B cell (primary cell): ENCODE data around the gene KYAT1. TPM values are rescaled to one million over a fixed set of nuclear protein-coding genes. Genes with fewer than 3 reads are reported as not detected.

ENCODE experiments used
- ATAC-seq: fragments of 200-7000 bp; cut with Tn5 transposase; one replicate; pipeline ENCODE4 v1.10.0; 2021; ENCODE audit warnings: low read depth, mild to moderate bottlenecking, moderate number of reproducible peaks, moderate library complexity
- CTCF ChIA-PET: fragments of 350-600 bp; sonication (Branson Sonifier 250); formaldehyde crosslinking; loops from one replicate; lab custom pipeline; 2021; ENCODE audit warnings: antibody characterized with exemption, inconsistent platforms; lab: Charles Lee
- POLR2A ChIA-PET: fragments of 350-600 bp; sonication (Branson Sonifier 250); formaldehyde crosslinking; loops from one replicate; lab custom pipeline; 2021; ENCODE audit warnings: antibody characterized with exemption; lab: Charles Lee
- DNase-seq: peaks from one replicate; pipeline ENCODE4 v3.0.0; 2013
- H2AFZ ChIP-seq: 2 replicates; pipeline ENCODE4 v1.6.1; 2012; ENCODE audit warnings: mild to moderate bottlenecking, low read depth, low read length; ENCODE audit not compliant: insufficient read depth, poor library complexity, severe bottlenecking
- H3K27ac ChIP-seq, 2 donors: 1 replicate in 1 of 2; 2 replicates in 1 of 2; pipeline ENCODE4 v1.5.1; 2012 to 2013; ENCODE audit warnings: low read length in 2 of 2, mild to moderate bottlenecking in 2 of 2, moderate library complexity in 1 of 2
- H3K27me3 ChIP-seq, 4 experiments: fragments of 200-600 bp in 1 of 4; sonication (generic) in 1 of 4; replicated peaks in 1 of 4; 1 replicate in 2 of 4; 2 replicates in 2 of 4; pipeline versions ENCODE4 v1.6.1 to v1.7.0; 2013 to 2016; ENCODE audit warnings: low read length in 3 of 4, mild to moderate bottlenecking in 2 of 4, mixed read lengths in 1 of 4, moderate library complexity in 1 of 4; ENCODE audit not compliant: insufficient read depth in 4 of 4, control insufficient read depth in 3 of 4; ENCODE audit errors: control extremely low read depth in 1 of 4
- H3K36me3 ChIP-seq, 2 experiments: replicated peaks in 1 of 2; 1 replicate in 1 of 2; 2 replicates in 1 of 2; pipeline versions ENCODE4 v1.6.1 to v1.7.1; 2013; ENCODE audit warnings: low read length in 1 of 2; ENCODE audit not compliant: insufficient read depth in 2 of 2, control insufficient read depth in 1 of 2; ENCODE audit errors: control extremely low read depth in 1 of 2, extremely low read depth in 1 of 2
- H3K4me1 ChIP-seq, 2 donors: fragments of 200-600 bp in 1 of 2; sonication (generic) in 1 of 2; 1 replicate in 1 of 2; 2 replicates in 1 of 2; pipeline versions ENCODE4 v1.5.1 to v1.6.1; 2013 to 2017; ENCODE audit warnings: low read length in 2 of 2; ENCODE audit not compliant: control insufficient read depth in 2 of 2, insufficient read depth in 2 of 2
- H3K4me2 ChIP-seq: replicated peaks from 2 replicates; pipeline ENCODE3; 2012; ENCODE audit warnings: mild to moderate bottlenecking, low read depth, low read length; ENCODE audit not compliant: poor library complexity, severe bottlenecking
- H3K4me3 ChIP-seq, 5 experiments: fragments of 200-600 bp in 1 of 5; sonication (generic) in 1 of 5; 1 replicate in 3 of 5; 2 replicates in 2 of 5; pipeline versions ENCODE4 v1.5.1 to v1.7.0; 2011 to 2016; ENCODE audit warnings: low read length in 4 of 5, mild to moderate bottlenecking in 4 of 5, low read depth in 2 of 5, control low read depth in 1 of 5, moderate library complexity in 1 of 5; ENCODE audit not compliant: insufficient read depth in 1 of 5; ENCODE audit errors: control extremely low read depth in 1 of 5, extremely low read depth in 1 of 5
- H3K79me2 ChIP-seq: fragments of 200-600 bp; sonication (generic); one replicate; pipeline ENCODE4 v1.6.0; 2016; ENCODE audit warnings: low read length; ENCODE audit not compliant: control insufficient read depth, insufficient read depth
- H3K9ac ChIP-seq: fragments of 200-600 bp; sonication (generic); 2 replicates; pipeline ENCODE4 v1.6.1; 2017; ENCODE audit warnings: mild to moderate bottlenecking, low read length, moderate library complexity
- H3K9me3 ChIP-seq, 3 donors: one replicate each; pipeline versions ENCODE4 v1.6.1 to v1.7.1; 2013; ENCODE audit warnings: low read length in 2 of 3; ENCODE audit not compliant: control insufficient read depth in 2 of 3, insufficient read depth in 1 of 3; ENCODE audit errors: control extremely low read depth in 1 of 3
- H4K20me1 ChIP-seq: 2 replicates; pipeline ENCODE4 v1.6.0; 2012; ENCODE audit warnings: mild to moderate bottlenecking, low read length; ENCODE audit not compliant: insufficient read depth, control insufficient read depth, poor library complexity, severe bottlenecking
- H3K27ac Mint-ChIP-seq: one replicate; pipeline ENCODE4 v1.8.0; 2021; ENCODE audit warnings: mixed read lengths
- H3K27me3 Mint-ChIP-seq: one replicate; pipeline ENCODE4 v1.8.0; 2021; ENCODE audit warnings: mixed read lengths
- H3K4me1 Mint-ChIP-seq: one replicate; pipeline ENCODE4 v1.8.0; 2021; ENCODE audit warnings: mixed read lengths
- H3K4me3 Mint-ChIP-seq: one replicate; pipeline ENCODE4 v1.8.0; 2021; ENCODE audit warnings: mixed read lengths
- H3K9me3 Mint-ChIP-seq: one replicate; pipeline ENCODE4 v1.8.0; 2022; ENCODE audit warnings: mixed read lengths; ENCODE audit not compliant: insufficient read depth
- CTCF ChIP-seq: fragments of 200-600 bp; IDR thresholded peaks from one replicate; pipeline ENCODE4 v1.8.0; 2022; ENCODE audit warnings: antibody characterized with exemption, mild to moderate bottlenecking
- EZH2 ChIP-seq: IDR thresholded peaks from 2 replicates; pipeline ENCODE4 v1.6.1; 2012; ENCODE audit warnings: borderline replicate concordance, low read depth, mild to moderate bottlenecking, moderate library complexity, low read length; ENCODE audit not compliant: insufficient read depth, poor library complexity, severe bottlenecking
- WGBS: methylation state at CpG from one replicate; pipeline ENCODE4 v1.1.5; 2013; ENCODE audit warnings: missing lambda C conversion rate; ENCODE audit not compliant: insufficient coverage; 5-methylcytosine and 5-hydroxymethylcytosine counted together
- intact Hi-C: fragments of 100-400 bp; cut with micrococcal nuclease; formaldehyde crosslinking; loops from one replicate; pipeline ENCODE4 v1.10.0; 2022
- polyA plus RNA-seq: library from polyadenylated mRNA; depleted of rRNA; stranded (reverse); fragments of >200 nt; gene quantifications from 2 replicates; pipeline ENCODE4 v1.2.3, GENCODE V29; 2012
- total RNA-seq, 2 donors: library from RNA; stranded (reverse); fragments of 120-200 nt in 1 of 2; gene quantifications; 1 replicate in 1 of 2; 2 replicates in 1 of 2; pipeline versions ENCODE4 v1.2.3 to v1.2.4, GENCODE V29; 2013 to 2022

Gene KYAT1
- total and polyA plus RNA-seq, 2 donors (not counting 1 experiment from before 2014, with no cell fraction given), result 7.0 to 16.2 TPM

DNA sequence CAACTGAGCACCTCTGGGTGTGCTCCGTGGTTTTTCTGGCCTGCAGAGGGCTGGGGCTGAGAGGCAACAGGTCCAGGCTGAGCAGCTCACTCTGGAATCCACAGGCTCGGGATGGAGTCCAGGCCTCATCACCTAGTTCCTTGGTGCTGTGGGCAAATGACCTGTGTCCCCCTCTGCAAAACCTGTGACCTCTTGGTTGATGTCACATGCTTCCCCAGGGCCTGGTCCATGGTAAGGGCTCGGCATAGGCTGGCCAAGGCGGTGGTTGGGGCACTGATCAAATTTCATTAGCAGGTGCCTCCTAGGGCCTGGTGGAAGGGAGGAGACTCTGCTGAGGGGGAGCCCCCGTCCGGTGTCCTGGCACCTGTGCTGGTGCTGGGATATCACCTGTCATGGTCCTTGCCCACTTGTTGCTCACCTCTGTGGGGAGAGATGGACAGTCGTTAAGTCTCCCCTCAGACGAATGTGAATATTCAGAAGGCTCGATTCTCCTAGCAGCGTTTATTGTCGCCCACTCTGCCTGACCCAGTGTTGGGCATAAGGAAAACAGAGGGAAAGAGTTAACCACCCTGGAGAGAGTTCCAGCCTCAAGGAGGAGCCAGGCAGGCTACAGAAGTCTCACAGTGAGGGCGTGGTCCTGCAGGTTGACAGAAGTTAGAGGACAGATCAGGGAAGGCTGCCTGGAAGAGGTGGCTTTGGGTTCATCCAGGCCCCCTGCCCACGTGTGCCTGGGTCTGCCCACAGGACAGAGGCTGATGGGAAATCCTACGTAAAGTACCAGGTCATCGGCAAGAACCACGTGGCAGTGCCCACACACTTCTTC is 60.0 kb downstream of the KYAT1 start:
- DNase-seq (peak; percentile 10), ATAC-seq (no peak)
- Mint-ChIP-seq H3K27me3 (no peaks in the 10 kb centered on the region), H3K4me3 (peak overlapping the region; percentile 13), H3K27ac (no peak overlapping the region), H3K9me3 (no peaks in the 10 kb centered on the region), H3K4me1 (peaks cover 14% of the 10 kb centered on the region)
- ChIA-PET POLR2A (interaction anchor here (0.8 kb wide), 1 partner anchor 8 kb away, joined by 3 read pairs; no protein-coding TSS in a partner anchor), CTCF (no interaction called here)
- Histone ChIP-seq H3K9ac (no peak overlapping the region), H3K4me1 (peaks cover 5 to 16% of the 10 kb centered on the region in 2 donors), H3K79me2 (no peaks in the 10 kb centered on the region), H2AFZ (no peak overlapping the region), H3K36me3 (peaks cover 0 to 34% of the 10 kb centered on the region in 2 experiments), H3K27ac (no peak overlapping the region), H3K4me2 (no peak overlapping the region), H3K4me3 (no peak overlapping the region), H4K20me1 (peaks cover 2% of the 10 kb centered on the region), H3K9me3 (peaks cover 0 to 9% (median 0%) of the 10 kb centered on the region in 3 donors), H3K27me3 (no peaks in the 10 kb centered on the region)
- no peak for TF ChIP-seq EZH2
- no peak for TF ChIP-seq CTCF
- 94% methylated on average over 16 of the region's 16 CpGs for WGBS
- intact Hi-C loops, result no loop called here
